ENCODE results near the gene UBXN10.

UBXN10 gene

DNA sequence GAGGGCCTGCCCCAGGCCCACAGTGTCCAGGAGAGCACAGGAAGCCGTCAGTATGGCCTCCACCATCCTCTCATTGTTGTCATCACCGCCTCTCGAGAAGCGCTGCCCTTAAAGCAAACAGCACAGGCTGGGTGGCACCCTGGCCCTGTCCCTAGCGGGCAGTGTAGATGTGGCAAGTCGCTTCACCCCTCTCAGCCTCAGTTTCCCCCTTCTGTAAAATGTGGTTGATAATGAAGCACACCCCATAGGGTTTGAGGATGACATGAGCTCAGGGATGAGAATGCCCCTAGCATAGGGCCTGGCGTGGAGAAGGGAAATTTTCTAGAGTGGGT lies 33.3 kb upstream of the UBXN10 start:
- DNase-seq, result no peak

GRCh38 chr1:20153000-20153418 lies 32.9 kb upstream of the UBXN10 start:
- DNase-seq, result no peak

DNA sequence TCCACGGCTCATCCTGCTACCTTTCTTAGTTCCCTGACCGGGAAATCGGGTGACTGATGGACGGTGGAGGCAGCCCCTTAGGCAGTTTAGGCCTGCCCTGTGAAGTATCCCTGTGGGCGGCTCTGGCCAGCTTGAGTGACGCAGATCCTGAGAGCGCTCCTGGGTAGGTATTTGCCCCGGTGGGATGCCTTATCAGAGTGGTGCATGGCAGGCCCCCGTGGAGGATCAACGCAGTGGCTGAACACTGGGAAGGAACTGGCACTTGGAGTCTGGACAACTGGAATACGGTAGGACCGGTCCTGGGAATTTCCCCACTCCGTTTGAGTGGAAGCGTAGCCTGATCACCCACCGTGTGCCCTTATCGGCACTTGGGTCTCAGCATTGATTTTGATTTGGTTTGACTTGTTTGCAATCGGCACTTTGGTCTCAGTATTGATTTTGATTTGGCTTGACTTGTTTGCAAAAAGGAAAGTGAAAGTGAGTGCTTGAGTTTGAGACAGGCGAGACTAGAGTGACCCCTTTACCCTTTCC lies 31.5 kb upstream of the UBXN10 start:
- no peak for DNase-seq

DNA sequence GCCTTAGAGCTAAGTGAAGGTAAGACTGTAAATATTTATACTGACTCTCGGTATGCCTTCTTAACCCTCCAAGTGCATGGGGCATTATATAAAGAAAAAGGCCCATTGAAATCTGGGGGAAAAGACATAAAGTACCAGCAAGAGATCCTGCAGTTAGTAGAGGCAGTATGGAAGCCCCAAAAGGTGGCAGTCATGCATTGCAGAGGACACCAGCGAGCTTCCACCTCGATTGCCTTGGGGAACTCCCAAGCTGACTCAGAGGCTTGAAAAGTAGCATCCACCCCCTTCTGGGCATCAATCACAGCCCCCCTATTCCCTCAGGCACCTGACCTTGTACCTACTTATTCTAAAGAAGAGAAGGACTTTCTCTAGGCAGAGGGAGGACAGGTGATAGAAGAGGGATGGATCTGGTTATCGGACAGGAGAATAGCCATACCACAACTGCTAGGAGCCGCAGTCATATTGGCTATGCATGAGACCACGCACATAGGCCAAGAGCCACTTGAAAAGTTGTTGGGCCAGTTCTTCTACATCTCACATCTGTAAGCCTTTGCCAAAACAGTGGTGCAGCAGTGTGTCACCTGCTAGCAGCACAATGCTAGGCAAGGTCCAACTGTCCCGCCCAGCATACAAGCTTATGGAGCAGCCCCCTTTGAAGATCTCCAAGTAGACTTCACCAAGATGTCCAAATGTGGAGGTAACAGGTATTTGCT lies 27.4 kb upstream of the UBXN10 start:
- peak in 1 of 2 experiments; percentile 22 for DNase-seq

GRCh38 chr1:20160034-20160433 lies 25.9 kb upstream of the UBXN10 start:
- no peak for DNase-seq

DNA sequence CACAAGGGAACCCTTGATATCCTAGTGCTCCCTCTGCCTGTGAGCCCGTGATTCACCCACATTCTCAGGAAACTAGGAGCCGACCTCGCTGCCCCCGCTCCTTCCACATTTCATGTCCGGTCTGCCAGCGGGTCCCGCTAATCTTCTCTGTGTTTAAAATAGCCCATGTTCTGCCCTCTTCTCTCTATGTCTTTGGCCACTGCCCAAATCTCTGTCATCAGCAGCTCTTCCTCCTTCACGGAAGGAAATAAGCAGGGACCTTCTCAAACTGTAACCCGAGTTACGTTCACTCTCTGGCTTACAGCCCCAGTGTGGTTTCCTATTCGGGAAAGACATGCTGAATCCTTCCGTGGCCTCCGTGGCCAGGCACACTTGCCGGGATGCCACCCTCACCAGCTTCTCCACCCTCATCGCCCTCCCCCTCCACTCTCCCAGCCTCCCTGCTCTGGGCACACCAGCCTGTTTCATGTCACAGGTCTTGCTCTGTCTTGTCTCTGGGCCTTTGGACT lies 21.1 kb upstream of the UBXN10 start:
- no peak for DNase-seq

GRCh38 chr1:20165522-20165951 lies 20.4 kb upstream of the UBXN10 start:
- no peak for DNase-seq

DNA sequence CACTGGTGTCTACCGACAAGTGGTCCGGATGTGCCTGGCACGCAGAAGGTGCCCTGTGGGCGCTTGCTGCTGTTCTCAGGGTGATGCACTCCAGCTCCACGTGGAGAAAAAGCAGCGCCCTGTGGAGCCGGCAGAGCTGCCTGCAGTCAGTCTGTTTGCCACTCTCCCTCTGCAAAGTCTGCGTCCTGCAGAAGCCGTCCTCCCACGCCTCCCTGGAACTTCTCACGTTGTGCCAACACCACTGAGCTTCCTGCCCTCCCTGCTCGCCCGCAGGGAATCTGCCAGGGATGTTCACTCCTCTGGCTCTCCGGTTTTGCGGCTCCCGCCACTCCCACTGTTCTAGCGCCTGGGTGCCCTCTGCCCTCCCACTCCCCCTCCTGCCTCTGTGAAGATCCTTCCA lies 19.8 kb upstream of the UBXN10 start:
- no peak for DNase-seq

- no peak for DNase-seq
These were observed 18.8 kb upstream of the UBXN10 start for GRCh38 chr1:20167126-20167525.

DNA sequence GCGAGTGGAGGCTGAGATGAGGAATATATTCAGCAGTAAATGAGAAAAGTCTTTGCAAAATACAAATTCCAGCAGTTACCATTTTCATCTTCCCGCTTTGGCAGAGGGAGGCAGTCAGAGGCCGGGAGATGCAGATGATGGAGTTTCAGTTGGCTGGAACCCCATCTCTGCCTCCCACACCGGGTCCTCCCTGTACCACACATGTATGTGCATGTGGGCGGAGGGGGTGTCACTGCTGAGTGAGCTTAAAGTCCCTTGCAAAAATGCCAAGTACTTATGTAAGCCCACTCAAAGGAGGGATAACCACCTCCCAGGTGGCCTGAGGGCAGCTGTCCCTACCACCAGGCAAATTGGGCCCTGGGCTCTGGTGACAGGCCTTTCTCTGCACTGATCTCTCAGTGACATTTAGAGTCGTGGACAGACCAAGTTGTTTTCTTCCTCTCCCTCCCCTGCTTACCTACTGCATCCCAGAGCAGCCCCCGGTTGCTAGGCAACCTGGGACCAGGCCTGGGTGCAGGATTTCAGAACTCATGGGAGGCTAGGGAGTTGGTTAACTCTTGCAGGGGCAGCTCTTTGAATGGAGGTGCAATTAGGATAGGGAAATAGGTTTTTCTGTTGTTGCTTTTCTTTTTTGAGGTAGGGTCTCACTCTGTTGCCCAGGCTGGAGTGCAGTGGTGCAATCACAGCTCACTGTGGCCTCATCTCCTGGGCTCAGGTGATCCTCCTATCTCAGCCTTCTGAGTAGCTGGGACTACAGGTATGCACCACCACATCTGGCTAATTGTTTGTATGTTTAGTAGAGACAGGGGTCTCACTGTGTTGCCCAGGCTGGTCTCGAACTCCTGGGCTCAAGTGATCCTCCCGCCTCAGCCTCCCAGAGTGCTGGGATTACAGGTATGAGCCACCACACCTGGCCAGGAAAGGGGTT lies 17.1 kb upstream of the UBXN10 start:
- no peak for DNase-seq

GRCh38 chr1:20169932-20170331 lies 16.0 kb upstream of the UBXN10 start:
- DNase-seq, result no peak

- DNase-seq, result no peak
These were observed 13.8 kb upstream of the UBXN10 start for GRCh38 chr1:20172033-20172590.

GRCh38 chr1:20174937-20175666 lies 10.8 kb upstream of the UBXN10 start:
- no peak for DNase-seq

DNA sequence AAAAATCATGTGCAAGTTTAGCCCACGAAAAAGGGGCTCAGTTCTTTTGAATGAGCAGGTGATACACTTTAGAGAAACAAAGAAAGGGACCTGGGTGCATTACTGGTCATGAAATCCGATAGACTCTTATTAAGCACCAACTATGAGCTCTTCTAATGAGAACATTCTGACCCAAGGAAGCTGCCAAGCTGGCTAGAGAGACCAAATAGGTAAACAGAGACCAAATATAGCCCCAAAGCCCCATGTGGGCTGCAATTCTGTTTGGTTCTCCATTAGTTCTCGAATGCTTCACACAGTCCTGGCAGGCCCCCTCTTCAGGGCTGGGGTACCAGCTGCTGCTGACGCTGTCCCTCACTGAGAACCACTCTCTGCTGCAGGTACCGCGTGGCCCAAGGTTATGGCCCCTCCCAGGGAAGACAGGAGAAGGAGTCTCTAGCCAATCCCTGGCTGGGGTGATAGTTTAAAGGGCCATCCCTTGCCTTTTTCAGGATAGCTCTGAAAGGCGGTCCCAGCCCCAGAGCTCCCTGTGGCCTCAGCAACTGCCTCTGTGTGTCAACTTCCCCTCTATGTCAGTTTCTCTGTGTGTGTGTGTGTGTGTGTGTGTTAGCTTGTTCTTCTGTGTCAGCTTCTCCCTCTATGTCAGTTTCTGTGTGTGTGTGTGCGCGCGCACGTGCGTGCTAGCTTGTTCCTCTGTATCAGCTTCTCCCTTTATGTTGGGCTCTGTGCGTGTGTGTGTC lies 7.1 kb upstream of the UBXN10 start:
- DNase-seq, result no peak

DNA sequence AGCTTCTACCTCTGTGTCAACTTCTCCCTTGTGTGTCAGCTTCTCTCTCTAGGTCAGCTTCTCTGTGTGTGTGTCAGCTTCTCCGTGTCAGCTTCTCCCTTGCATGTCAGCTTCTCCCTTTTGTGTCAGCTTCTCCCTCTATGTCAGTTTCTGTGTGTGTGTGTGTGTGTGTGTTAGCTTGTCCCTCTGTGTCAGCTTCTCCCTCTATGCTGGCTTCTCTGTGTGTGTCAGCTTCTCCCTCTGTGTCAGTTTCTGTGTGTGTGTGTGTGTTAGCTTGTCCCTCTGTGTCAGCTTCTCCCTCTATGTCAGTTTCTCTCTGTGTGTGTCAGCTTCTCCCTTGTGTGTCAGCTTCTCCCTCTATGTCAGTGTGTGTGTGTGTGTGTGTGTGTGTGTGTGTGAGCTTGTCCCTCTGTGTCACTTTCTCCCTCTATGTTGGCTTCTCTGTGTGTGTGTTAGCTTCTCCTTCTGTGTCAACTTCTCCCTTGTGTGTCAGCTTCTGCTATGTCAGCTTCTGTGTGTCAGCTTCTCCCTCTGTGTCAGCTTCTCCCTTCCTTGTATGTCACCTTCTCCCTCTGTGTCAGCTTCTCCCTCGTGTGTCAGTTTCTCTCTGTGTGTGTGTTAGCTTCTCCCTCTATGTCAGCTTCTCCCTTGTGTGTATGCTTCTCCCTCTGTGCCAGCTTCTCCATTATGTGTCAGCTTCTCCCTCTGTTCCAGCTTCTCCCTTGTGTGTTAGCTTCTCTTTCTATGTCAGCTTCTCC lies 6.3 kb upstream of the UBXN10 start:
- DNase-seq, result no peak

- no peak for DNase-seq
These were observed 5.6 kb upstream of the UBXN10 start for GRCh38 chr1:20180129-20180843.

DNA sequence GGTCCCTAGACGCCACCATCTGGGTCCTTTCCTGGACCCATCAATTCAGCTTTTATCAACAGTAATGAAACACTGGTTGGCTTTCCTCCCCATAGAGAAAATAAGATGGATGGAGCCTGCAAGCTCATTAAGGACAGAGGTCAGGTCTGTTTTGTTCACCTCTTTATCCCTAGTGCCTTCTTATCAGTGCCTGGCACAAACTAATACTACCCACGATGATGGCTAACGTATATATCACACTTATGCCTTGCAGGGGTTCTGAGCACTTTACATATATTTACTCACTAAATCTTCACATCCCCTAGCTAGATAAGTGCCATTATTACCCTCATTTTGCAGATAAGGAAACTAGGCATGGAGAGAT lies 5.1 kb upstream of the UBXN10 start:
- no peak for DNase-seq

- DNase-seq, result no peak
These were observed 3.5 kb upstream of the UBXN10 start for GRCh38 chr1:20182415-20182814.

DNA sequence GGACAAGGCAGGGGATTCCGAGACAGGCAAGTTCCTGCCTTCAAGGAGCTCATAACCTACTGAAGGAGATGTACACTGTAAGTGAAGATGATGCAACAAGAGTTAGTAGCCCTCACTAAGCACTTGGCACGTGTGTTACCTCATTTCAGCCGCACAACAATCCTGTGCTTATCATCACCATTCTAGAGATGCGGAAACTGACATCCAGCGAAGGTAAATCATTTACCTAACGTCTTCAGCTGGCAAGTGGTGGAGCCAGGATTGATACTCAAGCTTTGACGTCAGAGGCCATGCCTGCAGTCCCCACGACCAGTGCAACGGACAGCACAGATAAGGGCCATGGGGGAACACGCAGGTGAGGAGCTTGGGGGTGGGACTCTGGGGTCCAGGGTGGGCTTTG lies 2.9 kb upstream of the UBXN10 start:
- DNase-seq, result no peak

GRCh38 chr1:20183616-20184271 lies 2.2 kb upstream of the UBXN10 start:
- no peak for DNase-seq

Measured in stimulated activated CD4-positive, alpha-beta T cell treated with anti-CD3 and anti-CD28 coated beads, Interleukin-4, amount 100 ng/mL, for 4 hours (primary cell).